Activated CD4-positive, alpha-beta T cell treated with anti-CD3 and anti-CD28 coated beads, Interleukin-2, amount 50 U/mL, for 24 hours (primary cell): ENCODE results near the gene TMC1.
A peak's percentile ranks its signal among the peaks of the same experiment; 100 is the strongest.
"Not testable (repeated sequence)": the region's sequence is repeated elsewhere in the genome, so short reads cannot be mapped to it uniquely, and the experiment has no call there.

Source experiments
- DNase-seq, 2 donors: peaks; one replicate each; pipeline ENCODE4 v3.0.0-alpha.2; 2020; ENCODE audit warnings: low read depth in 1 of 2, low spot score in 1 of 2

TMC1 gene

GRCh38 chr9:72521416-72521815 is at the start of gene TMC1:
TMC1 (plus strand) TSS chr9:72521608; CDS start chr9:72648649, 127,041 bp downstream.
- DNase-seq, result not testable (repeated sequence)

GRCh38 chr9:72473474-72474261 is 47.7 kb upstream of the TMC1 start:
- DNase-seq, result no peak

GRCh38 chr9:72474676-72475075 is 46.7 kb upstream of the TMC1 start:
- no peak for DNase-seq

- no peak for DNase-seq
Measured at GRCh38 chr9:72476100-72476499, 45.3 kb upstream of the TMC1 start.

- DNase-seq, result peak in 1 of 2 donors; percentile 49
Measured at GRCh38 chr9:72476617-72477437, 44.6 kb upstream of the TMC1 start.

- no peak for DNase-seq
Measured at GRCh38 chr9:72477930-72478518, 43.4 kb upstream of the TMC1 start.

- no peak for DNase-seq
Measured at GRCh38 chr9:72478966-72479365, 42.4 kb upstream of the TMC1 start.

- DNase-seq, result not testable (repeated sequence)
Measured at GRCh38 chr9:72480261-72480660, 41.1 kb upstream of the TMC1 start.

- DNase-seq, result no peak
Measured at GRCh38 chr9:72480921-72481320, 40.5 kb upstream of the TMC1 start.

GRCh38 chr9:72485821-72486593 is 35.4 kb upstream of the TMC1 start:
- no peak for DNase-seq

GRCh38 chr9:72486594-72486955 is 34.8 kb upstream of the TMC1 start:
- no peak for DNase-seq

- DNase-seq, result not testable (repeated sequence)
Measured at GRCh38 chr9:72487665-72488064, 33.7 kb upstream of the TMC1 start.

- no peak for DNase-seq
Measured at GRCh38 chr9:72489986-72490385, 31.4 kb upstream of the TMC1 start.

- DNase-seq, result no peak
Measured at GRCh38 chr9:72491242-72491641, 30.2 kb upstream of the TMC1 start.

- DNase-seq, result no peak
Measured at GRCh38 chr9:72494051-72494450, 27.4 kb upstream of the TMC1 start.

GRCh38 chr9:72497447-72498046 is 23.9 kb upstream of the TMC1 start:
- no peak for DNase-seq

GRCh38 chr9:72506615-72507014 is 14.8 kb upstream of the TMC1 start:
- no peak for DNase-seq

GRCh38 chr9:72509053-72509452 is 12.4 kb upstream of the TMC1 start:
- DNase-seq, result no peak

GRCh38 chr9:72509635-72510034 is 11.8 kb upstream of the TMC1 start:
- DNase-seq, result no peak

GRCh38 chr9:72521011-72521410 is 397 bp upstream of the TMC1 start:
- not testable (repeated sequence) for DNase-seq
